ENCODE data around the gene MET.
"Not testable (repeated sequence)": the region's sequence is repeated elsewhere in the genome, so short reads cannot be mapped to it uniquely, and the experiment has no call there.

The MET gene

GRCh38 chr7:116726713-116727431 is 54.9 kb downstream of the MET start:
- no peak for DNase-seq (ENCODE audit: low read depth in 3 of 3, low spot score in 1 of 3)

DNA sequence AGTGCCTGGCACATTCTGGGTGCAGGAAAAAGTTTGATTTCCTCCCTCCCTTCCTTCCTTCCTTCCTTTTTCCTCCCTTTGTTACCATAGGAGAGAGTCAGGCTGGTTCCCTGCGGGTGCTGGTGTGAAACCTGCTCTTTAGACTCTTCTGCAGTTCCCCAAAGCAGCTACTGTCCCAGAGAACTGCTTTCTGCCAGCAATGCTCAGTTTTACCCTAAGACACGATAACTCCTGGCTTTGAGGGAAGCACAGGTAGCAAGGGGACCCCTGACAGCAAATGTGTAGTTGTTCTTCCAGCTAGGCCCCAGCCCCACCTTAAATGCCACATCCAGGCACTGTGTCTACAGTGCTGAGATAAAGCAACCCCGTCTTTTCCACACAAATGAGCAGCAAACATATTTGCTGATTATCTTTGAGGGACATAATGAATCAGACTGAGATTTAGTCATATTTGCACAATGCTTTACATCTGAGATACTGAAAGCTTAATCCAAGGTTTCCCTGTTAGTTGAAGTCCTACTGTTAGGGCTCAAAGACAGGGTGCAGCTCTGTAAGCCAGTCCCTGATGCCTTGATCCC is 55.5 kb downstream of the MET start:
- DNase-seq (ENCODE audit: low read depth in 3 of 3, low spot score in 1 of 3), result no peak

DNA sequence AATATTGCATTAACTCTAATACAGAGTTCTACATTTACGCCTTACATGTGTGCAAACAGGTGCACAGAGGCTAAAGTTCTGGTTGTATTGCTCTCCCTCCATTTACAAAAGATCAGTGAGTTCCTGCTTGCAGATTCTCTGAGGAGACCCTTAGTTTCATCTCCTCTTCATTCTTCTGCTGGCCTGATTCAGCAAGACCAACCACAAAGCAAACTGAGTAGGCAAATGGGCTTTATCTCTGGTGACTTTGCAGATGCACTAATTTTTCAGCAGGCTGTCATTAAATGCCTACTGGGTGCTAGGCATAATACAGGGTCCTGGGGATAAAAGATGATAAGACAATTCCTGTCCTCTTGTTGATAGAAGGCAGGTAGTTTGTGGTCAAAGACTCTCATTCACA is 56.4 kb downstream of the MET start:
- DNase-seq (ENCODE audit: low read depth in 3 of 3, low spot score in 1 of 3), result no peak

GRCh38 chr7:116730097-116731022 is 58.4 kb downstream of the MET start:
- DNase-seq (ENCODE audit: low read depth in 3 of 3, low spot score in 1 of 3), result no peak

DNA sequence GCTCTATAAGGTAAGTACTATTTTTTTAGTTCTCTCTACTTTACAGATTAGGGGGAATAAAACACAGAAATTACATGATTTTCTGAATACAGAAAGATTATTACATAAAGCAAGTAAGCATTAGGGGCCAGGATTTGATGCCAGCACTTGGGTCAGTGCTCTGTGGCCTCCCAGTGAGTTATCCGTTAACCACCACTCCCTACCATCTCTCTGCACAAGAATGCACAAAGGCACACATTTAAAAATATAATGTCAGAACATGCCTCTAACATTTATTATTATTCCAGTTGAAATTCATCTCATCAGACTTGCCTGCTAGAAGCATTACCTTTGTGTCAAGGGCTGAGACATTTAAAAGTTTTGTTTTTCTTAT is 59.0 kb downstream of the MET start:
- no peak for DNase-seq (ENCODE audit: low read depth in 3 of 3, low spot score in 1 of 3)

GRCh38 chr7:116731445-116732335 is 59.7 kb downstream of the MET start:
- DNase-seq (ENCODE audit: low read depth in 3 of 3, low spot score in 1 of 3), result no peak

- no peak for DNase-seq (ENCODE audit: low read depth in 3 of 3, low spot score in 1 of 3)
Observed at GRCh38 chr7:116732788-116733694, 61.0 kb downstream of the MET start.

DNA sequence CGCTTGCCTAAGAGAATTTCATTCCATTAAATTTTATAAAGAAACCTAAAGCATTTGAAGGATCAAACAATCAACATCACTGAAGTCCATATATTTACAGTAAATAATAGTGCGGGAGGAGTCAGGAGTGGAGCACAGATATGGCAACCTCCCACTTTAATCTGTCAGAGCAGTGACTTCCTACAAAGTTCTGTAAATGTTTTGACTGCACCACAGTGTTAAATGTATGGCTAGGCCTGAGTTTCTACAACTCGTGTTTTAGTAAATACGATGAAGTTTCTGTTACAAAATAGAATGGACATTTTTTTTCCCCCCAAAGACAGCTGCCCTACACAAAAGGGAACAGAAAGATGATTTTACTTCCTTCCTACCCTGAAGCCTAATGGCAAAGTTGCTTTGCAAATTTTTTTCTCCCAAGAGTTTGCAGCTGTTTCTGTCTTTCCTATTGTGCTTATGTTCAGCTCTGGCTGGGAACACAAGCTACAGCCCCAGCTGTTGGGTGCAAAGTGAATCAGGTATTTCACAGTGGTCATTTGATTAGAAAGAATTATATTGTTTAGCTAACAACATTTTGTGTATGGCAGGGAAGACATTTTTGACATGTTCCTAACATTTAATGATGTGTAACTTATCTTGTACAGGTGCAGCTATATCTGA is 62.1 kb downstream of the MET start:
- DNase-seq (ENCODE audit: low read depth in 3 of 3, low spot score in 1 of 3), result no peak

GRCh38 chr7:116734710-116735109 is 62.7 kb downstream of the MET start:
- DNase-seq (ENCODE audit: low read depth in 3 of 3, low spot score in 1 of 3), result no peak

DNA sequence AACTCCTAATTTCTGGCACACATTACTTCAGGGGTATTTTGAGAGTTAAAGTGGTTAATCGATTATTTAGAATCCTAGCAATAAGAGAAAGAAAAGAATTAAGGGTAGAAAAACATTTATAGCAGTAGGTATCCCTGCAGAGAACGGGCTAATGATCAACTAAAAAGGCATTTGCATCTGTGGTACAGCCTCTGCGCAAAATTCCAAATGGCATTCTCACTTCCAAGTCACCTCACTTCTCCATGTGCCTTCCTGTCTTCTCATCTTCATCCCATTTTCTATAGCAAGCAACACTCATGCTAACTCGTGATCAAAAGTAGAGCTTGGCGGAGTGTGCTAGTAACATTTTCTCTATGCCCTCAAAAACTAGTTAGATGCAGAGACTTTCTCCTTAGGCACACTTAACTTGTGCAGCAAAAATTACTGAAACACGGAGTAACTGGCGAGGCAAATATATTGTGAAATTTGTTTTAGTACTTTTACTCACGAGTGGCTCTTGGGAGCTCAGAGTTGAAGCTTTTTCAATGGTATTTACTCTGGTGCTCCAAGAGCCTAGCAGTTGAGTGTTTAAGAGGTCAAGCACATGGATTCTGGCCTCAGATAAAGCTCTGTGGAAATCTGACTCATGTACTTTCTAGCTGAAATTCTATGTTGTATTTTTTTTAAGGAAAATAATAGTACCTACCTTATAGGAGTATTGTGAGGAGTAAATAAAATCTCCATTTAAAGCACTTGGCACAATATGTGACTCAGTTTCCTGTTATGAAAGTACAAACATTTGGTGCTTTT is 65.1 kb downstream of the MET start:
- DNase-seq (ENCODE audit: low read depth in 3 of 3, low spot score in 1 of 3), result no peak

DNA sequence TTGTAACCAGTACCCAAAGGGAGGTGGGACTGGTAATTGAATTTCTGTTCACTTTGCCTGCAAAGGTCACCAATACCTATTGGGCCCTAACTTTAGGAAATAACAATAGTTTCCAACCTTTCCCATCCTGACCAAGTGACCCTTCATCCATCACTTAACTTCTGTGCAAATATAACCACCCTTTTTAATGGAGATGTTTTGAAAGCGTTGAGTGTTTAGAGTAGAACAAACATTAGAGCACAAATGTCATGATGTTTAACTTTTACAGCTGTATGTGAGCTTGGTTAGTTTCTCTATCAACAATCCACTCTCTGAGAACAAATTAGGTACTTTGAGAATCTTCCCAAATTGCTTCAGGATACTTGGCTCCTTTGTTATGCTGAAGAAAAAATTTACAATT is 66.4 kb downstream of the MET start:
- DNase-seq (ENCODE audit: low read depth in 3 of 3, low spot score in 1 of 3), result no peak

DNA sequence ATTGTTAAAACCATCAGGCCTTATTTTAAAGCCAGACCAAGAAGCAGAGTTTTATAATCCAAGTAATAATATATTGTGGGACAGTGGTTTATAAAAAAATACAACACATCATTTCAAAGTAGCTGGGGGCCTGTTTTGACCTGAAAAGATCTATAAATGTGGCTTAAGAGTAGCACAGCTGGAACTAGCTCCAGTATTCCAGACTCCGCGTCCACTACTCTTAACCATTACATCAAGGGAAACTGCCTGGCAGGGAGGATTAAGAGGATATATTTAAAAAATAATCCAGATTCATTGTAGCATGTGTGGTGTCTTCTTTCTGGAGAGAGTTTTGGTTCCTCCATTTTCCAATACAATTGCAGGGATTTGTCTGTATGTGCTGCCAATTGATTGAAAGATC is 67.3 kb downstream of the MET start:
- no peak for DNase-seq (ENCODE audit: low read depth in 3 of 3, low spot score in 1 of 3)

DNA sequence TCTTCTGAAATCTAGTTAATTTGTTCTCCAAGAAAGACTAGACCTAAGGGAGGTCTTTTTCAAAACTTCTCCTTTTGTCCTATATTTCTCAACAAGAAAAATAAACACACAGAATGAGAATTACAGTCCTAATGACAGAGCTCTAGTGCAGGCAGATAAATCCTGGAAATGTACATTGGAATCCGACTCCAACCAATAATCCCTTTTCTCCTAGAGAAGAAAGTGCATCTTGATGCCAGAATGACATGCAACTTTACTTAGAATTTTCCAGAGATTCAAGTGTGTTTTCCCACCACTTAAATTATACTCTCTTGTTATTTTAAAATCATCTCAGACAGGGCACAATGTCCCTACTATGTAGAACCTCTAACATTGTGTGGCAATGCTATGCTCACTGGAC is 68.2 kb downstream of the MET start:
- DNase-seq (ENCODE audit: low read depth in 3 of 3, low spot score in 1 of 3), result no peak

GRCh38 chr7:116740755-116741462 is 68.9 kb downstream of the MET start:
- no peak for DNase-seq (ENCODE audit: low read depth in 3 of 3, low spot score in 1 of 3)

DNA sequence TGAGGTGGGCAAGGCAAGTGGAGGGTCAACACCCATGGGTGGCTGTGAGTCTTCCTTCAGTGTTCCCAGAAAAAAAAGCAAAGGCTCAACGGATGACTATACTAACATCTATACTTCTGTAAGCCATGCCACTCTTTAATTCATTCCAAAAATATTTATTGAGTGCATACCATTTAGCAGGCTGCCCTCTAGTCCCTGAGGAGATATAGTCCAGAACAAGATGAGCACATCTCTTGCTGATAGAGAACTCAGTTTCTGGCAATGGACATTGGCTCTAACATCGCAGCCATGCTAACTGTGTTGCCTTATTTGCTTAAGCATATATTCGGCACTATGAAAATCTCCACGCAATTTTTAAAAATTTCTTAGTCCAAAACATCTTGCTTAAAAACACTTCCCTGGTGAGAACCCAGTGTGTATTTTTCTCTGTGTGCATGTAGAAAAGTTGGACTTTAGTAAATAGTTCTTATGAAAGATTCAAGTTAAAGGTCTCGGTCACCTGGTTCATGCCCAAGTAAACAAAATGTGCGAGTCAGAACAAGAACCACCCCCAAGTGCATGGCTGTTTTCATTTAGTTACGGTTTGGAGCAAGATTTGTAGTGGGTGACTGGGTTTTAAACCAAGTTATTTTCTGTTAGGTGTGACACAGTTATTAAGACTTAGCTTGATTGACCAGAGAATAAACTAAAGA is 69.8 kb downstream of the MET start:
- DNase-seq (ENCODE audit: low read depth in 3 of 3, low spot score in 1 of 3), result no peak

DNA sequence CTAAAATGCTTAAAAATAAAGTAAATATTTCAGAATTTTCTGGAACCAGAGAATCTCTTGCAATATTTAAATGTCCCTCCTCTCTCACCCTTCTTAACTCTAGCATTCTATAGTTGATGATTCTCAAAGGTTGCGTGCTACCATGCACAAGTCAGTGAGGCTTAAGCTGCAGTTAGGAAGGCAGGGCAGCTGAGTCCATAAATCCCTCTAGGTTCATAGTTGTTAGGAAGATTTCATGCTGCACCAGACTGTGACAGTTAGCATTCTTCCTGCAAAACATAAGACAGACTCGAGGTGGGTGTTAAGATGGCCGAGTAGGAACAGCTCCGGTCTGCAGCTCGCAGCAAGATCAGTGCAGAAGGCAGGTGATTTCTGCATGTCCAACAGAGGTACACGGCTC is 70.6 kb downstream of the MET start:
- DNase-seq (ENCODE audit: low read depth in 3 of 3, low spot score in 1 of 3), result no peak

DNA sequence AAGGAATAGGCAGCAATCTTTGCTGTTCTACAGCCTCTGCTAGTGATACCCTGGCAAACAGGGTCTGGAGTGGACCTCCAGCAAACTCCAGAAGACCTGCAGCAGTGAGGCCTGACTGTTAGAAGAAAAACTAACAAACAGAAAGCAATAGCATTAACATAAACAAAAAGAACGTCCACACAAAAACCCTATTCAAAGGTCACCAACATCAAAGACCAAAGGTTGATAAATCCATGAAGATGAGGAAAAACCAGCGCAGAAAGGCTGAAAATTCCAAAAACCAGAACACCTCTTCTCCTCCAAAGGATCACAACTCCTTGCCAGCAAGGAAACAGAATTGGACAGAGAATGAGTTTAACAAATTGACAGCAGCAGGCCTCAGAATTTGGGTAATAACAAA is 71.8 kb downstream of the MET start:
- not testable (repeated sequence) for DNase-seq (ENCODE audit: low read depth in 3 of 3, low spot score in 1 of 3)

GRCh38 chr7:116746388-116746787 is 74.4 kb downstream of the MET start:
- not testable (repeated sequence) for DNase-seq (ENCODE audit: low read depth in 3 of 3, low spot score in 1 of 3)

All from stimulated activated CD4-positive, alpha-beta T cell treated with anti-CD3 and anti-CD28 coated beads, TNF-alpha, amount 100 ng/mL, for 1 hour (primary cell).